Endothelial cell of umbilical vein (primary cell): ENCODE data around the gene TNFAIP8. TPM values are rescaled to one million over a fixed set of nuclear protein-coding genes. Genes with fewer than 3 reads are reported as not detected.

Experiments used
- BruUV-seq: library from RNA; stranded (reverse); fragments of 400-500 nt; replicated peaks from 2 replicates; lab custom pipeline; 2021; lab: Mats Ljungman, UMichigan
- CTCF ChIA-PET: fragments of 300-600, 350-600 bp; sonication (Branson Sonifier 250); formaldehyde crosslinking; loops from one replicate; lab custom pipeline; 2021; ENCODE audit warnings: antibody characterized with exemption, inconsistent platforms; lab: Charles Lee
- POLR2A ChIA-PET: fragments of 300-600, 350-600 bp; sonication (Branson Sonifier 250); formaldehyde crosslinking; loops from one replicate; lab custom pipeline; 2021; ENCODE audit warnings: antibody characterized with exemption, inconsistent platforms; lab: Charles Lee
- DNase-seq: peaks from one replicate; pipeline ENCODE4 v3.0.0-alpha.2; 2011; ENCODE audit warnings: low read depth, low spot score
- FAIRE-seq: peaks from 2 replicates; lab custom pipeline; 2011; peaks lifted over from hg19 to GRCh38; lab: Jason Lieb, UNC
- H2AFZ ChIP-seq: 2 replicates; pipeline ENCODE4 v1.6.0; 2012; ENCODE audit warnings: low read depth, low read length, control low read depth, inconsistent platforms
- H3K27ac ChIP-seq: 2 replicates; pipeline ENCODE4 v1.5.1; 2011; ENCODE audit warnings: low read depth, mild to moderate bottlenecking, control low read depth, low read length, moderate library complexity; ENCODE audit not compliant: insufficient read depth
- H3K27me3 ChIP-seq, 2 experiments: 2 replicates each; pipeline versions ENCODE4 v1.6.0 to v1.6.1; 2011; ENCODE audit warnings: low read length in 2 of 2, mixed read lengths in 1 of 2; ENCODE audit not compliant: control insufficient read depth in 2 of 2, insufficient read depth in 2 of 2
- H3K36me3 ChIP-seq, 2 experiments: 2 replicates in 1 of 2; 3 replicates in 1 of 2; pipeline ENCODE4 v1.5.1; 2011; ENCODE audit warnings: low read length in 2 of 2, mild to moderate bottlenecking in 1 of 2, moderate library complexity in 1 of 2; ENCODE audit not compliant: control insufficient read depth in 2 of 2, insufficient read depth in 2 of 2; ENCODE audit errors: extremely low read depth in 1 of 2
- H3K4me1 ChIP-seq: 3 replicates; pipeline ENCODE4 v1.5.1; 2011; ENCODE audit warnings: mild to moderate bottlenecking, low read length; ENCODE audit not compliant: control insufficient read depth, insufficient read depth; ENCODE audit errors: extremely low read depth
- H3K4me2 ChIP-seq: 2 replicates; pipeline ENCODE4 v1.6.1; 2011; ENCODE audit warnings: low read length, control low read depth, mixed read lengths; ENCODE audit not compliant: insufficient read depth
- H3K4me3 ChIP-seq, 3 experiments: fragments of 200-600 bp in 1 of 3; sonication (generic), shearing (Covaris generic) in 1 of 3; replicated peaks in 1 of 3; 2 replicates each; pipeline ENCODE4 v1.5.1; 2011 to 2016; ENCODE audit warnings: control low read depth in 3 of 3, low read length in 3 of 3, mild to moderate bottlenecking in 2 of 3, inconsistent platforms in 1 of 3, low read depth in 1 of 3, moderate library complexity in 1 of 3; ENCODE audit not compliant: insufficient read depth in 1 of 3
- H3K79me2 ChIP-seq: 2 replicates; pipeline ENCODE4 v1.6.0; 2012; ENCODE audit warnings: low read length, inconsistent platforms; ENCODE audit not compliant: control insufficient read depth, insufficient read depth
- H3K9ac ChIP-seq: replicated peaks from 2 replicates; pipeline ENCODE3; 2011; ENCODE audit warnings: low read length, control low read depth; ENCODE audit not compliant: insufficient read depth; ENCODE audit errors: extremely low read depth
- H3K9me1 ChIP-seq: replicated peaks from 3 replicates; pipeline ENCODE4 v1.6.0; 2011; ENCODE audit warnings: mild to moderate bottlenecking, low read length; ENCODE audit not compliant: control insufficient read depth, insufficient read depth; ENCODE audit errors: extremely low read depth
- H3K9me3 ChIP-seq: replicated peaks from 2 replicates; pipeline ENCODE4 v1.5.1; 2012; ENCODE audit warnings: low read length, inconsistent platforms; ENCODE audit not compliant: control insufficient read depth, insufficient read depth
- H4K20me1 ChIP-seq: replicated peaks from 2 replicates; pipeline ENCODE3; 2011; ENCODE audit warnings: mild to moderate bottlenecking, low read length; ENCODE audit not compliant: control insufficient read depth, insufficient read depth; ENCODE audit errors: extremely low read depth
- EZH2 ChIP-seq: IDR thresholded peaks from 2 replicates; pipeline ENCODE4 v1.6.1; 2012; ENCODE audit warnings: borderline replicate concordance, low read depth, mild to moderate bottlenecking, moderate library complexity, low read length, inconsistent platforms; ENCODE audit not compliant: severe bottlenecking
- FOS ChIP-seq: IDR thresholded peaks from 2 replicates; pipeline ENCODE4 v1.6.1; 2011; ENCODE audit warnings: mild to moderate bottlenecking, low read length, moderate library complexity, borderline replicate concordance; ENCODE audit not compliant: insufficient read depth
- GATA2 ChIP-seq: IDR thresholded peaks from 2 replicates; pipeline ENCODE4 v1.7.0; 2011; ENCODE audit warnings: low read depth, mild to moderate bottlenecking, moderate library complexity, mixed read lengths, low read length; ENCODE audit not compliant: insufficient read length, insufficient read depth
- JUN ChIP-seq: IDR thresholded peaks from 2 replicates; pipeline ENCODE4 v1.6.1; 2011; ENCODE audit warnings: borderline replicate concordance, low read depth; ENCODE audit not compliant: insufficient read length, insufficient read depth
- MYC ChIP-seq: IDR thresholded peaks from one replicate; pipeline ENCODE4 v1.6.1; 2011; ENCODE audit warnings: mild to moderate bottlenecking, low read depth, low read length
- dilution Hi-C: fragments of 300-500 bp; cut with MboI; formaldehyde crosslinking; loops from one replicate; pipeline ENCODE4 v1.15.0; 2019; ENCODE audit warnings: low sequenced_read_pairs; ENCODE audit not compliant: extremely low pct_ligation_motif_present
- intact Hi-C: fragments of 100-400 bp; cut with micrococcal nuclease; formaldehyde crosslinking; loops from one replicate; pipeline ENCODE4 v1.10.0; 2022
- polyA plus RNA-seq, 4 experiments: library from polyadenylated mRNA; depleted of rRNA in 3 of 4; stranded (reverse) in 3 of 4; unstranded in 1 of 4; fragments of >200 nt; gene quantifications; 2 replicates each; pipeline versions ENCODE4 v1.2.1 to v1.2.3, GENCODE V29; 2011 to 2012; ENCODE audit warnings: missing spikeins in 1 of 4
- total RNA-seq: library from RNA; stranded (reverse); gene quantifications from 2 replicates; pipeline ENCODE4 v1.2.3, GENCODE V29; 2021
- TF ChIP-seq, protein P1 (sequence below), 2 donors: IDR thresholded peaks; 1 replicate in 1 of 2; 2 replicates in 1 of 2; pipeline ENCODE4 v1.5.1; 2011; ENCODE audit warnings: low read length in 2 of 2, mild to moderate bottlenecking in 2 of 2, moderate library complexity in 2 of 2, control low read depth in 1 of 2, inconsistent platforms in 1 of 2, low read depth in 1 of 2; ENCODE audit not compliant: insufficient read depth in 1 of 2; ENCODE audit errors: extremely low read depth in 1 of 2
- TF ChIP-seq, protein P2 (sequence below): IDR thresholded peaks from 2 replicates; pipeline ENCODE4 v1.6.1; 2011; ENCODE audit not compliant: insufficient read depth, insufficient read length

Gene TNFAIP8
- total and polyA plus RNA-seq, 2 donors (not counting 3 experiments of a cell fraction or from before 2014, with no cell fraction given) = 4.7 to 7.4 TPM

DNA sequence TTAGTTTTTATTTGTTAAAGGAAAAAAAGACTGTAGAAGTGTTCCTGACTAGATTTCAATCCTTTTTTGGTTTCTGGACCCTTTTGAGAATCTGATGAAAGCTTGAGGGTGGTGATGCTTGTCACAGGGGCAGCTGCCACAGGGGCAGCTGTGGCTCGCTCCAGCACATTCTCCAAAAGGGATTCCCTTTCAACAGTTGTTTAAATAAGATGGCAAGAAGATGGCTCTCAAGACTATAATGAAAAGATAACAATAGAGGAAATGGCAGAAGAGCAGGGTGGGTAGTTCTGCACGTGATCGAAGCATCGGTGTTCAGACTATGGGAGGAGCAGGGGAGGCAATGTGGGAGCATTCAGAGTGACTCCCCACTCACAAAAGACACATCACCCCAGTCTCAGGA, 46.5 kb upstream of the TNFAIP8 start:
- no peak for DNase-seq
- POLR2A ChIA-PET = no interaction called here
- Histone ChIP-seq H3K4me3 (no peak overlapping the region), H4K20me1 (no peaks in the 10 kb centered on the region), H3K4me1 (peaks cover 24% of the 10 kb centered on the region), H3K27me3 (no peaks in the 10 kb centered on the region), H3K9ac (no peak overlapping the region), H3K4me2 (no peak overlapping the region), H3K79me2 (no peaks in the 10 kb centered on the region), H3K27ac (no peak overlapping the region), H3K9me1 (no peaks in the 10 kb centered on the region), H3K36me3 (no peaks in the 10 kb centered on the region), H3K9me3 (no peaks in the 10 kb centered on the region), H2AFZ (no peak overlapping the region)
- FAIRE-seq = no peak
- dilution Hi-C loops = no loop called here
- intact Hi-C loops = no loop called here
- CTCF ChIA-PET = no interaction called here
- no peak for TF ChIP-seq FOS
- TF ChIP-seq EZH2 = no peak
- TF ChIP-seq MYC = no peak
- TF ChIP-seq, protein P1, sequence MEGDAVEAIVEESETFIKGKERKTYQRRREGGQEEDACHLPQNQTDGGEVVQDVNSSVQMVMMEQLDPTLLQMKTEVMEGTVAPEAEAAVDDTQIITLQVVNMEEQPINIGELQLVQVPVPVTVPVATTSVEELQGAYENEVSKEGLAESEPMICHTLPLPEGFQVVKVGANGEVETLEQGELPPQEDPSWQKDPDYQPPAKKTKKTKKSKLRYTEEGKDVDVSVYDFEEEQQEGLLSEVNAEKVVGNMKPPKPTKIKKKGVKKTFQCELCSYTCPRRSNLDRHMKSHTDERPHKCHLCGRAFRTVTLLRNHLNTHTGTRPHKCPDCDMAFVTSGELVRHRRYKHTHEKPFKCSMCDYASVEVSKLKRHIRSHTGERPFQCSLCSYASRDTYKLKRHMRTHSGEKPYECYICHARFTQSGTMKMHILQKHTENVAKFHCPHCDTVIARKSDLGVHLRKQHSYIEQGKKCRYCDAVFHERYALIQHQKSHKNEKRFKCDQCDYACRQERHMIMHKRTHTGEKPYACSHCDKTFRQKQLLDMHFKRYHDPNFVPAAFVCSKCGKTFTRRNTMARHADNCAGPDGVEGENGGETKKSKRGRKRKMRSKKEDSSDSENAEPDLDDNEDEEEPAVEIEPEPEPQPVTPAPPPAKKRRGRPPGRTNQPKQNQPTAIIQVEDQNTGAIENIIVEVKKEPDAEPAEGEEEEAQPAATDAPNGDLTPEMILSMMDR (IDR thresholded peaks at IDR 0.05; ENCODE audit: extremely low read depth in 1 of 2, insufficient read depth in 1 of 2, low read depth in 1 of 2, low read length in 2 of 2) = no peak
- TF ChIP-seq JUN = no peak
- TF ChIP-seq GATA2 = no peak
- TF ChIP-seq, protein P2, sequence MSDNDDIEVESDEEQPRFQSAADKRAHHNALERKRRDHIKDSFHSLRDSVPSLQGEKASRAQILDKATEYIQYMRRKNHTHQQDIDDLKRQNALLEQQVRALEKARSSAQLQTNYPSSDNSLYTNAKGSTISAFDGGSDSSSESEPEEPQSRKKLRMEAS = no peak
- no TSS peak for BruUV-seq
